ENCODE results near the gene SLC5A3. TPM values are rescaled to one million over a fixed set of nuclear protein-coding genes. Genes with fewer than 3 reads are reported as not detected.
A peak's percentile ranks its signal among the peaks of the same experiment; 100 is the strongest.

The SLC5A3 gene
- polyA plus RNA-seq (ENCODE audit: insufficient read length in 4 of 4), result 10 to 100 TPM; 17.4 to 48.9 (median 44.4) TPM

GRCh38 chr21:34073032-34073748, at the start of gene SLC5A3, which contains the start of gene MRPS6:
SLC5A3 (plus strand) TSS chr21:34073578; CDS start chr21:34095199, 21,621 bp downstream.
MRPS6 (plus strand) TSS chr21:34073578; CDS start chr21:34073701, 123 bp downstream.
- DNase-seq (ENCODE audit: low read depth in 4 of 4, low spot score in 3 of 4), result peak; percentile 66 to 79 (median 76)

GRCh38 chr21:34023691-34024373, 49.5 kb upstream of the SLC5A3 start:
- DNase-seq (ENCODE audit: low read depth in 4 of 4, low spot score in 3 of 4), result no peak

- no peak for DNase-seq (ENCODE audit: low read depth in 4 of 4, low spot score in 3 of 4)
Measured at GRCh38 chr21:34024374-34024693, 49.0 kb upstream of the SLC5A3 start.

- DNase-seq (ENCODE audit: low read depth in 4 of 4, low spot score in 3 of 4), result no peak
Measured at GRCh38 chr21:34027721-34028461, 45.5 kb upstream of the SLC5A3 start.

- peak; percentile 32 to 65 (median 42) for DNase-seq (ENCODE audit: low read depth in 4 of 4, low spot score in 3 of 4)
Measured at GRCh38 chr21:34029743-34030528, 43.4 kb upstream of the SLC5A3 start.

GRCh38 chr21:34031835-34032370, 41.5 kb upstream of the SLC5A3 start:
- DNase-seq (ENCODE audit: low read depth in 4 of 4, low spot score in 3 of 4), result no peak

GRCh38 chr21:34034369-34035014, 38.9 kb upstream of the SLC5A3 start:
- peak in 3 of 4 donors; percentile 16 to 33 (median 24) for DNase-seq (ENCODE audit: low read depth in 4 of 4, low spot score in 3 of 4)

GRCh38 chr21:34035619-34036354, 37.6 kb upstream of the SLC5A3 start:
- no peak for DNase-seq (ENCODE audit: low read depth in 4 of 4, low spot score in 3 of 4)

- DNase-seq (ENCODE audit: low read depth in 4 of 4, low spot score in 3 of 4), result peak in 1 of 4 donors; percentile 14
Measured at GRCh38 chr21:34037009-34037795, 36.2 kb upstream of the SLC5A3 start.

- DNase-seq (ENCODE audit: low read depth in 4 of 4, low spot score in 3 of 4), result no peak
Measured at GRCh38 chr21:34039678-34040382, 33.5 kb upstream of the SLC5A3 start.

GRCh38 chr21:34042735-34043134, 30.6 kb upstream of the SLC5A3 start:
- no peak for DNase-seq (ENCODE audit: low read depth in 4 of 4, low spot score in 3 of 4)

- no peak for DNase-seq (ENCODE audit: low read depth in 4 of 4, low spot score in 3 of 4)
Measured at GRCh38 chr21:34043333-34043732, 30.0 kb upstream of the SLC5A3 start.

GRCh38 chr21:34046917-34047316, 26.5 kb upstream of the SLC5A3 start:
- DNase-seq (ENCODE audit: low read depth in 4 of 4, low spot score in 3 of 4), result no peak

GRCh38 chr21:34047835-34048234, 25.5 kb upstream of the SLC5A3 start:
- DNase-seq (ENCODE audit: low read depth in 4 of 4, low spot score in 3 of 4), result no peak

- no peak for DNase-seq (ENCODE audit: low read depth in 4 of 4, low spot score in 3 of 4)
Measured at GRCh38 chr21:34052171-34052570, 21.2 kb upstream of the SLC5A3 start.

GRCh38 chr21:34054259-34054658, 19.1 kb upstream of the SLC5A3 start:
- DNase-seq (ENCODE audit: low read depth in 4 of 4, low spot score in 3 of 4), result no peak

GRCh38 chr21:34055615-34056014, 17.8 kb upstream of the SLC5A3 start:
- DNase-seq (ENCODE audit: low read depth in 4 of 4, low spot score in 3 of 4), result no peak

GRCh38 chr21:34061983-34062382, 11.4 kb upstream of the SLC5A3 start:
- DNase-seq (ENCODE audit: low read depth in 4 of 4, low spot score in 3 of 4), result no peak
